ENCODE data around the gene ARHGEF19. TPM values are rescaled to one million over a fixed set of nuclear protein-coding genes. Genes with fewer than 3 reads are reported as not detected.

Gene ARHGEF19
- total RNA-seq, 4 donors from 2014 or later = 1.1 to 16.0 (median 3.3) TPM

DNA sequence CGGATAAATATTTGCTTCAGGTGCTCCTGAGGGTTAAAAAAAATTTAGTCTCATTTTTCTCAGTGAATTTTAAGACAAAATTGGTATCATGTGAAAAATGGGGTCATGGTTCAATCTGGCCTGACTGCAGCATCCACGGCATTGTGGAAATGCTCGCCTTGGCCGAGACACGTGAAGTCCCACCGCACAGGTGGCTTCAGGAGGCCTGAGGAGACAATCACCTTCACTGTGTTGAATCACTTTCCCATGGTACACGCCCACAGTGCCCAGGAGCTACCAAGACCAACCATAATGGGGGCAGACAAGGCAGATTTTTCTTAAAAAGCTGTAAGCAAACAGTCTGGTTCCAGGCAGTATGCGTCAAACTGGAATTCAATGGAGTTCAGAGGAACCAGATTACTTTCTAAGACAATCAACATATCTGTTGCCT is 35.6 kb upstream of the ARHGEF19 start:
- TF ChIP-seq, protein P1, sequence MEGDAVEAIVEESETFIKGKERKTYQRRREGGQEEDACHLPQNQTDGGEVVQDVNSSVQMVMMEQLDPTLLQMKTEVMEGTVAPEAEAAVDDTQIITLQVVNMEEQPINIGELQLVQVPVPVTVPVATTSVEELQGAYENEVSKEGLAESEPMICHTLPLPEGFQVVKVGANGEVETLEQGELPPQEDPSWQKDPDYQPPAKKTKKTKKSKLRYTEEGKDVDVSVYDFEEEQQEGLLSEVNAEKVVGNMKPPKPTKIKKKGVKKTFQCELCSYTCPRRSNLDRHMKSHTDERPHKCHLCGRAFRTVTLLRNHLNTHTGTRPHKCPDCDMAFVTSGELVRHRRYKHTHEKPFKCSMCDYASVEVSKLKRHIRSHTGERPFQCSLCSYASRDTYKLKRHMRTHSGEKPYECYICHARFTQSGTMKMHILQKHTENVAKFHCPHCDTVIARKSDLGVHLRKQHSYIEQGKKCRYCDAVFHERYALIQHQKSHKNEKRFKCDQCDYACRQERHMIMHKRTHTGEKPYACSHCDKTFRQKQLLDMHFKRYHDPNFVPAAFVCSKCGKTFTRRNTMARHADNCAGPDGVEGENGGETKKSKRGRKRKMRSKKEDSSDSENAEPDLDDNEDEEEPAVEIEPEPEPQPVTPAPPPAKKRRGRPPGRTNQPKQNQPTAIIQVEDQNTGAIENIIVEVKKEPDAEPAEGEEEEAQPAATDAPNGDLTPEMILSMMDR (IDR thresholded peaks at IDR 0.05; ENCODE audit: low read depth) = no peak

DNA sequence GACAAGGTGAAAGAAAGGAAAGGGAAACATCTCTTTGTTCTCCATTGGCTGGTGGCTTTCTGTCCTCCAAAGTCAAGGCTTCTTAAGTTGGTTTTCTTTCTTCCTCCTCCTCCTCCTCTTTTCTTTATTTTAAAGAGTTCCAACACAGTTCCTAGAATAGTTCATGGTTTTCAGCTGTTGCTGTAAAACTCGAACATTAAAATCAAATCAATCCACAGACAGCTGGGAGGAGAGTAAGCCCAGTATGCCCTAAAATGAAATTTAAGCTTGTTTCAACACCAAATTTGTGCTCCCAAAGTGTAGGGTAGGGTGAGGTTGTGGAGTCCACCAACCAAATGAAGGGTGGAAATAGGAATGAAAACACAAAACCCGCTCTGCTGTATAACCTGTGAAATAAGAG is 35.0 kb upstream of the ARHGEF19 start:
- TF ChIP-seq, protein P1 (IDR thresholded peaks at IDR 0.05; ENCODE audit: low read depth) = no peak

DNA sequence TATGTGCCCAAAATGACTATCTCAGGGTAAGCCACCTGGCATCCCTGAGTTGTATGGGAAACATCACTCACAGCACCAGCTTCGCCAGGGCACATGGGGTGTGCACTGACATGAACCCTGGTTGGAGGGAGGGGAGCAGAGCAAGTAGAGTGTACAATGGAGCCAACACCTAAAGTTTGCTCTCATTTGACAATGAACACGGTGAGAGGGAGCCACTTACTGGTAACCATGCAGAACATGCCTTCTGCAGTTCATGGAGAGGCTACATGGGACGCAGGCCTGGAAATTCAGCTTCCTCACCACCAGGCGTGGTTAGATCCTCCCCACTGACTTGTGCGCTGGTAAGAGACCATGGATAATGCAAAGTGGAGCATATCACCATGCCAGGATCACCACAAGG is 34.5 kb upstream of the ARHGEF19 start:
- TF ChIP-seq, protein P1 (IDR thresholded peaks at IDR 0.05; ENCODE audit: low read depth) = no peak

DNA sequence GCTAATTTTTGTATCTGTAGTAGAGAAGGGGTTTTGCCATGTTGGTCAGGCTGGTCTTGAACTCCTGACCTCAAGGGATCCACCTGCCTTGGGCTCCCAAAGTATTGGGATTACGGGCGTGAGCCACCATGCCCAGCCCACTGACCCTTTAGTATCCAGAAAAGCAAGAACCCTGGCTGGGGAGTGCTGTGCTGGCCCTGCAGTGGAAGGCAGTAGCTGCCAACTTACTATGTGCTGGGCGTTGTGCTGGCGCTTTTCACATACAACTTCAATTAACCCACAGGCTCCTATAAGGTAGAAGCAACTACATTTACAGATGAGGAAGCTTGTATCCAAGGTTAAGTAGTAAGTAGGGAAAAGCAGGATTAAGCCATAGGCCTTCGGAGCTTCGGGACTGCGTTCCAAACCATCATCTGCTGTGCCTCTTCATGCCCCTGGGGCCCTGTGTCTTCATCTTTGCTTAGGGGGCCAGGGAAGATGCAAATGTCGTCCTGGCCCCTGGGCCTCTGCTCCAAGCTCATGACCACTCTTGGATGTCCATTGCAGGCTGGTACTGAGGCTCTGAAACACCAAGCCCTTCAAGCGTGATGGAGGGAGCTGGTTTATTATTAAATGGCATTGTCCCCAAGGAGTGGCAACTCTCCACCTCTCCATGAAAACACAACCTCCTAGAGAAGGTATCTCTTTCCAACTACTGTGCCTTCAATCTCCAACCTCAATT is 33.2 kb upstream of the ARHGEF19 start:
- TF ChIP-seq, protein P1 (IDR thresholded peaks at IDR 0.05; ENCODE audit: low read depth) = no peak

DNA sequence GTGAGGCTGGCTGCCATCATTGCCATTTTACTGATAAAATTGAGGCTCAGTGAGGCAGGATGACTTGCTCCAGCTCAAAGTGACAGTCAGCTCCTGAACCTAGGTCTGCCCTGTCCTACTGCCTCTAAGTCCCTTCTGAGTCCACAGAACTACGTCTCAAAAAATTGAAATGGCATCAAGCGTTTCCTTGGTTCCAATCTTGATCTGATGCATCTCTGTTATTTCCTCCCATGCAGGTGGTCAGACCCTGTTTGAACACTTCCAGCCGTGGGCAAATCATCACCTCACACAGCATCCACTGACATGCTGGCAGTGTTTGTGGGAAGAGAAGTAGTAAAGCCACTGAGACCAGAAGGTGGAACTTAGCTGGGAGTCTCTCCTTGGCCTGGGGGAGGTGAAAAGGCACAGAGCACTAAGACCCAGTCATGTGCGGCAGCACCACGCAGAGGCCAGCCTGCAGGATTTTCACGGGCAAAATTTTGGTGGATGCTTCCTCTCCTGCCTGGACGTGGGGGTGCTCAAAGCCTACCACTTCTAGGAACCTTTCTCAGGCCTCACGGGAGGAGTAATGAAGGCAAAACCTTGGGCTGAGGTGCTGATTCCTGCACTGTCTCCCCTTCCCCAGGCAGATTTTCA is 32.3 kb upstream of the ARHGEF19 start:
- TF ChIP-seq, protein P1 (IDR thresholded peaks at IDR 0.05; ENCODE audit: low read depth) = no peak

DNA sequence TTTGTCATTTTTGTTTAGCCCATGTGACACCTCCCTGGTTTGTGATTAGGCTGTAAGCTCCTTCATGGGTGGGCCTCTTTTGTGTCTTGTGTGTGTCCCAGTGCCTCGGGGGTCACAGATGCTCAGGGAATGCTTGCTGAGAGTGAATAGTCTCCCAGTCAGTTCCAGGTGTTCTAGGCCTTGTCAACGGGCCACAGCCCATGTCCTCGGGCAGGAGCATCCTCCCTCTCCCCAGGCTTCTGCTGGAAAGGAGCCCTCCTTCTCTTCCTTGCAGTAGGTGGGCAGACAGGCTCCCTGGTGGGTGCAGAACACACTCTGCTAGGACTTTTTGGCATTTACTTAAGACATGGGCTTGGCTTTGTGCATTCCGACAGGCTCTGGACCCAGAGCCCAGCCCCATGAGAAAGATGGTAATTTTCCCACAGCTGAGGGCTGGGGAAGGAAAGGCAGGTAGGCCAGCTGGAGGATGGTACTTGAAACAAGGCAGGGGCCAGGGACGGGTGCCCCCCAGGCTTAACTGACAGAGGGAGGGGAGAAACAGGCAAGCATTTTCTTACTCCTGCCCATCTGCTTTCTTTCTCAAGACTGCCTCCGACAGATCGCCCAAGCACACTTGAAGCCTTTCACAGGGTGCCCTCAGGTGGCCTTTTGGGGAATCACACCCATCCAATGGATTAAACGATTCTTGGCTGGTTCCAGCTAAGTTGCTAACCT is 31.6 kb upstream of the ARHGEF19 start:
- TF ChIP-seq, protein P1 (IDR thresholded peaks at IDR 0.05; ENCODE audit: low read depth) = no peak

DNA sequence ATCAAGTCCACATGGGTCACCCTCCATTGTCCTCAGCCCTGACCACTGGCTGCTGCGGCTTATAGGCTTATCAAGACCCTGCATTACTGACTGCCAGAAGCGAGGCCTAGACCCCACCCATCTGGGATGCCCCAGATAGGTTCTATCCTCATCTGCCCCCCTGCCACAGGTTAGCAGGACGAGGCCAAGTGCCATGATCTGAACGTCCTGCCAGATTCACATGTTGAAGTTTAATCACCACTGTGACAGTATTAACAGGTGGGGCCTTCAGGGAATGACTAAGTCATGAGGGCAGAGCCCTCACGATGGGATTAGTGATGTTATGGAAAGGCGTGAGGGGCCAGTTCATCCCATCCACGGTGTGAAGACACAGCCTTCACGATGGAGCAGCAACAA is 30.8 kb upstream of the ARHGEF19 start:
- TF ChIP-seq, protein P1 (IDR thresholded peaks at IDR 0.05; ENCODE audit: low read depth) = no peak
